Measurements from ENCODE around the gene ARHGAP9. TPM values are rescaled to one million over a fixed set of nuclear protein-coding genes. Genes with fewer than 3 reads are reported as not detected.

Gene ARHGAP9
- total and polyA plus RNA-seq, 5 donors from 2014 or later: 173 to 403 (median 187) TPM

- Histone ChIP-seq H3K9me3 (ENCODE audit: control insufficient read depth in 2 of 2, low read length in 2 of 2) (no peaks in the 10 kb centered on the region), H3K27me3 (ENCODE audit: control insufficient read depth, insufficient read depth, low read length) (no peaks in the 10 kb centered on the region), H3K27ac (ENCODE audit: insufficient read depth, low read length, poor library complexity, severe bottlenecking) (no peak overlapping the region), H3K4me1 (ENCODE audit: control insufficient read depth, insufficient read depth, low read length, poor library complexity, severe bottlenecking) (peaks cover 16% of the 10 kb centered on the region), H3K4me3 (ENCODE audit: low read depth, low read length) (no peak overlapping the region), H3K36me3 (ENCODE audit: control insufficient read depth, insufficient read depth, low read length) (peaks cover 51% of the 10 kb centered on the region)
- ATAC-seq (ENCODE audit: low read depth in 2 of 2) (no peak), DNase-seq (no peak)
- Mint-ChIP-seq H3K36me3 (peaks cover 35% of the 10 kb centered on the region), H3K27ac (peak overlapping the region in 1 of 3 donors; percentile 78), H3K27me3 (peaks cover 13% of the 10 kb centered on the region), H3K4me3 (no peak overlapping the region), H3K4me1 (peaks cover 0 to 49% (median 25%) of the 10 kb centered on the region in 4 donors), H3K9me3 (no peaks in the 10 kb centered on the region)
These were observed 11.8 kb downstream of the ARHGAP9 start for GRCh38 chr12:57467915-57468314.

- no peak overlapping the region for H3K4me3 ChIP-seq (ENCODE audit: low read depth, low read length)
- H3K27ac ChIP-seq (ENCODE audit: insufficient read depth, low read length, poor library complexity, severe bottlenecking): no peak overlapping the region
- no peak overlapping the region for H3K4me3 Mint-ChIP-seq
- H3K4me1 Mint-ChIP-seq: peaks cover 0 to 49% (median 28%) of the 10 kb centered on the region in 4 donors
- peaks cover 45% of the 10 kb centered on the region for H3K36me3 ChIP-seq (ENCODE audit: control insufficient read depth, insufficient read depth, low read length)
- H3K27ac Mint-ChIP-seq: peak overlapping the region in 2 of 3 donors; percentile 55 to 78
- no peaks in the 10 kb centered on the region for H3K9me3 Mint-ChIP-seq
- H3K36me3 Mint-ChIP-seq: peaks cover 29% of the 10 kb centered on the region
- no peaks in the 10 kb centered on the region for H3K27me3 ChIP-seq (ENCODE audit: control insufficient read depth, insufficient read depth, low read length)
- no peak for ATAC-seq (ENCODE audit: low read depth in 2 of 2)
- DNase-seq: no peak
- H3K4me1 ChIP-seq (ENCODE audit: control insufficient read depth, insufficient read depth, low read length, poor library complexity, severe bottlenecking): peaks cover 18% of the 10 kb centered on the region
- H3K9me3 ChIP-seq (ENCODE audit: control insufficient read depth in 2 of 2, low read length in 2 of 2): no peaks in the 10 kb centered on the region
- peaks cover 19% of the 10 kb centered on the region for H3K27me3 Mint-ChIP-seq
These were observed 12.3 kb downstream of the ARHGAP9 start for GRCh38 chr12:57467212-57467874.

- H3K27ac Mint-ChIP-seq: peak overlapping the region in 2 of 3 donors; percentile 58 to 84
- no peak overlapping the region for H3K4me3 ChIP-seq (ENCODE audit: low read depth, low read length)
These were observed 13.7 kb downstream of the ARHGAP9 start for GRCh38 chr12:57465747-57466505.

GRCh38 chr12:57465030-57465746, 14.5 kb downstream of the ARHGAP9 start:
- no peak overlapping the region for H3K27ac ChIP-seq (ENCODE audit: insufficient read depth, low read length, poor library complexity, severe bottlenecking)
- H3K9me3 ChIP-seq (ENCODE audit: control insufficient read depth in 2 of 2, low read length in 2 of 2): no peaks in the 10 kb centered on the region
- ATAC-seq (ENCODE audit: low read depth in 2 of 2) (no peak), DNase-seq (no peak)
- H3K36me3 ChIP-seq (ENCODE audit: control insufficient read depth, insufficient read depth, low read length): peaks cover 25% of the 10 kb centered on the region
- H3K4me3 Mint-ChIP-seq: peak overlapping the region in 2 of 4 donors; percentile 17 to 79
- H3K4me1 Mint-ChIP-seq: peaks cover 0 to 51% (median 25%) of the 10 kb centered on the region in 4 donors
- peaks cover 29% of the 10 kb centered on the region for H3K4me1 ChIP-seq (ENCODE audit: control insufficient read depth, insufficient read depth, low read length, poor library complexity, severe bottlenecking)
- peaks cover 32% of the 10 kb centered on the region for H3K27me3 Mint-ChIP-seq
- H3K9me3 Mint-ChIP-seq: no peaks in the 10 kb centered on the region
- no peak overlapping the region for H3K4me3 ChIP-seq (ENCODE audit: low read depth, low read length)
- H3K36me3 Mint-ChIP-seq: peaks cover 19% of the 10 kb centered on the region
- no peaks in the 10 kb centered on the region for H3K27me3 ChIP-seq (ENCODE audit: control insufficient read depth, insufficient read depth, low read length)
- H3K27ac Mint-ChIP-seq: peak overlapping the region in 2 of 3 donors; percentile 58 to 84

More at GRCh38 chr12:57465747-57466505, 13.7 kb downstream of the ARHGAP9 start:
- Histone ChIP-seq H3K27me3 (ENCODE audit: control insufficient read depth, insufficient read depth, low read length) (no peaks in the 10 kb centered on the region), H3K36me3 (ENCODE audit: control insufficient read depth, insufficient read depth, low read length) (peaks cover 31% of the 10 kb centered on the region), H3K9me3 (ENCODE audit: control insufficient read depth in 2 of 2, low read length in 2 of 2) (no peaks in the 10 kb centered on the region), H3K27ac (ENCODE audit: insufficient read depth, low read length, poor library complexity, severe bottlenecking) (no peak overlapping the region), H3K4me1 (ENCODE audit: control insufficient read depth, insufficient read depth, low read length, poor library complexity, severe bottlenecking) (peaks cover 21% of the 10 kb centered on the region)
- ATAC-seq (ENCODE audit: low read depth in 2 of 2) (no peak), DNase-seq (no peak)
- Mint-ChIP-seq H3K27me3 (peaks cover 26% of the 10 kb centered on the region), H3K4me1 (peaks cover 0 to 48% (median 20%) of the 10 kb centered on the region in 4 donors), H3K4me3 (peak overlapping the region in 1 of 4 donors; percentile 19), H3K36me3 (peaks cover 19% of the 10 kb centered on the region), H3K9me3 (no peaks in the 10 kb centered on the region)

- H3K4me1 Mint-ChIP-seq: peaks cover 0 to 51% (median 28%) of the 10 kb centered on the region in 4 donors
- Histone ChIP-seq H3K36me3 (ENCODE audit: control insufficient read depth, insufficient read depth, low read length) (peaks cover 18% of the 10 kb centered on the region), H3K9me3 (ENCODE audit: control insufficient read depth in 2 of 2, low read length in 2 of 2) (no peaks in the 10 kb centered on the region), H3K27ac (ENCODE audit: insufficient read depth, low read length, poor library complexity, severe bottlenecking) (no peak overlapping the region), H3K27me3 (ENCODE audit: control insufficient read depth, insufficient read depth, low read length) (no peaks in the 10 kb centered on the region), H3K4me3 (ENCODE audit: low read depth, low read length) (no peak overlapping the region), H3K4me1 (ENCODE audit: control insufficient read depth, insufficient read depth, low read length, poor library complexity, severe bottlenecking) (peaks cover 33% of the 10 kb centered on the region)
- ATAC-seq (ENCODE audit: low read depth in 2 of 2): no peak
- H3K9me3 Mint-ChIP-seq: no peaks in the 10 kb centered on the region
- H3K4me3 Mint-ChIP-seq: peak overlapping the region in 2 of 4 donors; percentile 17 to 79
- H3K36me3 Mint-ChIP-seq: peaks cover 19% of the 10 kb centered on the region
- DNase-seq: no peak
- no peak overlapping the region for H3K27ac Mint-ChIP-seq
- H3K27me3 Mint-ChIP-seq: peaks cover 36% of the 10 kb centered on the region
These were observed 15.1 kb downstream of the ARHGAP9 start for GRCh38 chr12:57464569-57464968.

- Histone ChIP-seq H3K4me1 (ENCODE audit: control insufficient read depth, insufficient read depth, low read length, poor library complexity, severe bottlenecking) (peaks cover 40% of the 10 kb centered on the region), H3K27ac (ENCODE audit: insufficient read depth, low read length, poor library complexity, severe bottlenecking) (no peak overlapping the region), H3K36me3 (ENCODE audit: control insufficient read depth, insufficient read depth, low read length) (peaks cover 7% of the 10 kb centered on the region), H3K4me3 (ENCODE audit: low read depth, low read length) (no peak overlapping the region), H3K27me3 (ENCODE audit: control insufficient read depth, insufficient read depth, low read length) (no peaks in the 10 kb centered on the region), H3K9me3 (ENCODE audit: control insufficient read depth in 2 of 2, low read length in 2 of 2) (no peaks in the 10 kb centered on the region)
- Mint-ChIP-seq H3K27ac (peak overlapping the region in 2 of 3 donors; percentile 16 to 88), H3K36me3 (peaks cover 12% of the 10 kb centered on the region), H3K9me3 (no peaks in the 10 kb centered on the region), H3K4me3 (peak overlapping the region; percentile 72 to 95 (median 89)), H3K4me1 (peaks cover 5 to 59% (median 30%) of the 10 kb centered on the region in 4 donors), H3K27me3 (peaks cover 44% of the 10 kb centered on the region)
- DNase-seq: no peak
- no peak for ATAC-seq (ENCODE audit: low read depth in 2 of 2)
These were observed 16.8 kb downstream of the ARHGAP9 start for GRCh38 chr12:57462912-57463253.

GRCh38 chr12:57462251-57462911, 17.3 kb downstream of the ARHGAP9 start:
- Mint-ChIP-seq H3K4me1 (peaks cover 5 to 55% (median 30%) of the 10 kb centered on the region in 4 donors), H3K9me3 (no peaks in the 10 kb centered on the region), H3K27ac (peak overlapping the region in 2 of 3 donors; percentile 16 to 88), H3K36me3 (peaks cover 9% of the 10 kb centered on the region), H3K4me3 (peak overlapping the region; percentile 88 to 96 (median 92)), H3K27me3 (peaks cover 44% of the 10 kb centered on the region)
- DNase-seq (peak; percentile 80 to 90 (median 86)), ATAC-seq (ENCODE audit: low read depth in 2 of 2) (peak; percentile 76 to 81)
- peaks cover 3% of the 10 kb centered on the region for H3K36me3 ChIP-seq (ENCODE audit: control insufficient read depth, insufficient read depth, low read length)
- no peaks in the 10 kb centered on the region for H3K9me3 ChIP-seq (ENCODE audit: control insufficient read depth in 2 of 2, low read length in 2 of 2)
- peak overlapping the region; percentile 82 for H3K4me3 ChIP-seq (ENCODE audit: low read depth, low read length)
- H3K27ac ChIP-seq (ENCODE audit: insufficient read depth, low read length, poor library complexity, severe bottlenecking): no peak overlapping the region
- H3K27me3 ChIP-seq (ENCODE audit: control insufficient read depth, insufficient read depth, low read length): no peaks in the 10 kb centered on the region
- H3K4me1 ChIP-seq (ENCODE audit: control insufficient read depth, insufficient read depth, low read length, poor library complexity, severe bottlenecking): peaks cover 40% of the 10 kb centered on the region
